Sigmoid colon (tissue), 3 donors: ENCODE measurements around the gene ENOX2.
"Not testable (repeated sequence)": the region's sequence is repeated elsewhere in the genome, so short reads cannot be mapped to it uniquely, and the experiment has no call there.

Experiments used
- CTCF ChIP-seq, 4 experiments: fragments of 450-650 bp in 3 of 4; fragments of 200-600 bp in 1 of 4; IDR thresholded peaks; one replicate each; pipeline ENCODE4 v1.5.1; 2016 to 2019; ENCODE audit warnings: antibody characterized with exemption in 4 of 4, mild to moderate bottlenecking in 3 of 4, moderate library complexity in 2 of 4
- POLR2A ChIP-seq, 2 donors: fragments of 450-650 bp; IDR thresholded peaks; one replicate each; pipeline ENCODE4 v1.6.1; 2016; ENCODE audit warnings: antibody characterized with exemption in 2 of 2, mild to moderate bottlenecking in 2 of 2, moderate library complexity in 2 of 2

DNA sequence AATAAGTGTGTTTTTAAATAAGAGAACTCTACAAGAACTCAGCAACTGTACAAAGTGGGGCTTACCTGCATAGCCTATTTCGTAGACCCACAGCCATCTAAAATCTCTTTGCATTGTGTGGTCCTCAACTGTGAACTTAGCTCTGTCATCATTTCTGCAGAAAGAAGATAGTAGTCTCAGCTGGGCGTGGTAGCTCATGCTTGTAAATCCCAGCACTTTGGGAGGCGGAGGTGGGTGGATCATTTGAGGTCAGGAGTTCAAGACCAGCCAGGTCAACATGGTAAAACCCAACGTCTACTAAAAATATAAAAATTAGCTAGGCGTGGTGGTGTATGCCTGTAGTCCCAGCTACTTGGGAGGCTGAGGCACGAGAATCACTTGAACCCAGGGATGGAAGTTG is 193.8 kb downstream of the ENOX2 start:
- not testable (repeated sequence) for TF ChIP-seq CTCF, POLR2A (IDR thresholded peaks at IDR 0.05)
